ENCODE measurements around the gene ARVCF.
A peak's percentile ranks its signal among the peaks of the same experiment; 100 is the strongest.

The ARVCF gene

DNA sequence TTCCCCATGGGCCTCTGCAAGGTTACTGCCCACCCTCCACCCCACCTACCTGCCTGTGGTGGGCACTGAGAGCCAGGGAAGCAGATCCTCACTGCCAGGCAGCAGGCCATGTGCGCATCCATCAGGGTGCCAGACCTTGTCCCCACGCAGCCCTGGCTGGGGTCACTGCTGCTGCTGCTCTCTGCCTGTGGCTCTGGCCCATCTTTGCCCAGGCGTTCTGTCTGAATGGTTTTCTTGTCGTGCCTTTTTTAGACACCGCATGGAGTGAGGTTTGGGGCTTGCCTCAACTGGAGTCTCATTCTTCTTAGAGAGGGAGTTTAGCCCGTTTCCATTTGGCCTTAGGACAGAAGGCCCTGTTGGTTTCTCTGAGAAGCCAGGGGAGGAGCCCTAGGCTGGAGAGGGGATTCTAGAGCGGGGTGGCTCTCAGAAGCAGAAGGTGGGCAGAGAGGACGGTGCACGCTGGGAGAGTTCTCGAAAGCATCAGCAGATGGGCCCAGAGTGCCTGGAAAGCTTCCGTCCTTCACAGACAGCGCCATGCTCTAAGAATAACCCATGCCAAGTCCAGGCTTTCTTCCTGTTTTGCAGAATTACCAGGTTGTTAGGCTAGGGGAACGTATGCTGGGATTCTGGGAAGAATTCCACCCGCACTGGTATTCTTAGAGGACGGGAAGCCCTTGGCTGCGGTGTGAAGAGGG, 12.4 kb upstream of the ARVCF start:
- no peak for TF ChIP-seq CTCF (conservative IDR thresholded peaks at IDR 0.05; ENCODE audit: low read length)
- H3K4me3 ChIP-seq (ENCODE audit: low read length) = no peak overlapping the region
- no peak for DNase-seq (ENCODE audit: low read depth)

DNA sequence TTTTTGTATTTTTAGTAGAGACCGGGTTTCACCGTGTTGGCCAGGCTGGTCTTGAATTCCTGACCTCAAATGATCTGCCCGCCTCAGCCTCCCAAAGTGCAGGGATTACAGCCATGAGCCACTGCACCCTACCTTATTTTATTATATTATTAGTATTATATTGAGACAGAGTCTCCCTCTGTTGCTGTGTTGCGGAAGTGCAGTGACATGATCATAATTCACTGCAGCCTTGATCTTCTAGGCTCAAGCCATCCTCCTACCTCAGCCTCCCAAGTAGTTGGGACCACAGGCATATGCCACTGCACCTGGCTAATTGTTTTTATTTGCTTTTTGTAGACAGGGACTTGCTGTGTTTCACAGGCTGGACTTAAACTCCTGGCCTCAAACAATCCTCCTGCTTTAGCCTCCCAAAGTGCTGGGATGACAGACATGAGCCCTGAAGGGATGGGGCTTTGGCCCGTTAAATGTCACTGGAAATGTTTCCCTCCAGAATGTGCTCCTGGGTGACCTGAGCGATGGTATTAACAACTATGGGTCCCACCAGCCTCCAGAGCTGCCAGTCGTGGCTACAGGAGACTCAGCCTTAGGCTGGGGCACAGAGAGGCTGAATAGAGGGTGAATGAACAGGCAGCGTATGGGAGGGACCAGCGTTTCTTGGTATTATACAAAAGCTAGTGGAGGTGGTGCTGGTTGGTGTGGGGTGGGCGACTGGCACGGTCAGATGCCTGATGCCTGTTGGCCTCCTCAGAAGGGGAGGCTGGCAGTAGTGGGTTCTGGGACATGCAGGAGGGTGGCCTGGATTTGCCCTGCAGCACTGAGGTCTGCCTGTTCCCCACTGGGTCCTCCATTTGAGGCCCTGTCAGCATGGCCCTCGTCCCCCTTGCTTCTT, 11.6 kb upstream of the ARVCF start:
- peak; percentile 33 for TF ChIP-seq CTCF (conservative IDR thresholded peaks at IDR 0.05; ENCODE audit: low read length)
- no peak overlapping the region for H3K4me3 ChIP-seq (ENCODE audit: low read length)
- DNase-seq (ENCODE audit: low read depth) = no peak

DNA sequence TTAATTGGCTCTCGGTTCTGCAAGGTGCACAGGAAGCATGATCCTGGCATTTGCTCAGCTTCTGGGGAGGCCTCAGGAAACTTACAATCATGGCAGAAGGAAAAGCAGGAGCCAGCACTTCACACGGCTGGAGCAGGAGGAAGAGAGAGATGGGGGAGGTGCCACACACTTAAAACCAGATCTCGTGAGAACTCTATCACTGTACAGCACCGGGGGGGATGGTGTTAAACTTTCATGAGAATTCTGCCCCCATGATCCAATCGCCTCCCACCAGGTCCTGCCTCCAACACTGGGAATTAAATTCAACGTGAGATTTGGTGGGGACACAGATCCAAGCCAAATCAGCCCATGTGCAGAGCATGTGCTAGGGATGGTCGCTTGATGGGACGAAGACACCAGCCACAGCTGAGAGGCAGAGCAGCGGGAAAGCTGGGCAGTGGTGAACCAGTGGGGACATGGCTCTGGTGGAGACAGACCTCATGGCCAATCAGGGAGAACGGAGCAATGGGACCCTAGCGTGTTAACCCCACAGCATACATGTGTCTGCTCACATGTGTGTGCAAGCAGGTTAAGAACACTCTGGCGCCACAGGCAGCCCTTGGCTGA, 10.5 kb upstream of the ARVCF start:
- no peak overlapping the region for H3K4me3 ChIP-seq (ENCODE audit: low read length)
- DNase-seq (ENCODE audit: low read depth) = no peak
- TF ChIP-seq CTCF (conservative IDR thresholded peaks at IDR 0.05; ENCODE audit: low read length) = no peak

- no peak overlapping the region for H3K4me3 ChIP-seq (ENCODE audit: low read length)
- no peak for DNase-seq (ENCODE audit: low read depth)
- TF ChIP-seq CTCF (conservative IDR thresholded peaks at IDR 0.05; ENCODE audit: low read length) = no peak
These were observed 9.7 kb upstream of the ARVCF start for GRCh38 chr22:20026204-20026908.

DNA sequence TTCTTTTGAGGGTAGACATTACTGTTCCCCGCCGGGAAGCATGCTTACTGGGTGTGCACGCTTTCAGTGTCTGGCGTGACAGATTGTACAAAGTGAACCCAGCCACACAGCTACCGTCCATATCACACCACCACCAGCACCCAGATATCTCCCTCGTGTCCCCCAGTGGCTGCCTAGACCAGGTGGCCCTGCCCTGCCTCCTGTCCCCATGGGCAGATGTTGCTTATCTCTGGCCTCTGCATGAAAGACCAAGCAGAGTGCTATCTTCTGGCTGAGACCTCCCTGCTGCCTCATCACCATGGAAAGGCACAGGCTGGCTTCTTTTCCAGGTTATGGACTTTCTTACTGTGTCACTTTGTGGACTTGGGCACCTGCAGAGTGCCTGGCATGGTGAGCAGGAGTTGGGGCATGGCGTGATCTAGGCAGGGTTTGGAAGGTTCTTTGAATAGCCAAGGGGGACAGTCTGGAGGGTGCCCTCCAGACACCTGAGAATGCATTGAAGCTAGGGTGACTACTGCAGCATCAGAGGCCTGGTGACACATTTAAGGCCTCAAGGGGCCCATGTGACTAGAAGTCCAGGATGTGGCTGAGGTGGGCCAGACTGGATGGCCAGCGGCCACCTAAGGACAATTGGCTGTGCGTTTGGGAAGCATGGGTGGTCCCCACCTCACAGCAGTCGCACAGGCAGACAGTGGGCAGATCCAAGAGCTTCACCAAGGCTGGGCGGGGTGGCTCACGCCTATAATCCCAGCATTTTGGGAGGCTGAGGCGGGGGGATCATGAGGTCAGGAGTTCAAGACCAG, 9.0 kb upstream of the ARVCF start:
- no peak for TF ChIP-seq CTCF (conservative IDR thresholded peaks at IDR 0.05; ENCODE audit: low read length)
- no peak overlapping the region for H3K4me3 ChIP-seq (ENCODE audit: low read length)
- no peak for DNase-seq (ENCODE audit: low read depth)

GRCh38 chr22:20024650-20025397, 8.2 kb upstream of the ARVCF start:
- H3K4me3 ChIP-seq (ENCODE audit: low read length) = no peak overlapping the region
- no peak for TF ChIP-seq CTCF (conservative IDR thresholded peaks at IDR 0.05; ENCODE audit: low read length)
- no peak for DNase-seq (ENCODE audit: low read depth)

Measured in AG10803 (cell line).